ENCODE data around the gene FAM3B. TPM values are rescaled to one million over a fixed set of nuclear protein-coding genes. Genes with fewer than 3 reads are reported as not detected.

Gene FAM3B
- total RNA-seq (2022; extraction: Qiagen RNA extraction) = not detected in 5 replicates

DNA sequence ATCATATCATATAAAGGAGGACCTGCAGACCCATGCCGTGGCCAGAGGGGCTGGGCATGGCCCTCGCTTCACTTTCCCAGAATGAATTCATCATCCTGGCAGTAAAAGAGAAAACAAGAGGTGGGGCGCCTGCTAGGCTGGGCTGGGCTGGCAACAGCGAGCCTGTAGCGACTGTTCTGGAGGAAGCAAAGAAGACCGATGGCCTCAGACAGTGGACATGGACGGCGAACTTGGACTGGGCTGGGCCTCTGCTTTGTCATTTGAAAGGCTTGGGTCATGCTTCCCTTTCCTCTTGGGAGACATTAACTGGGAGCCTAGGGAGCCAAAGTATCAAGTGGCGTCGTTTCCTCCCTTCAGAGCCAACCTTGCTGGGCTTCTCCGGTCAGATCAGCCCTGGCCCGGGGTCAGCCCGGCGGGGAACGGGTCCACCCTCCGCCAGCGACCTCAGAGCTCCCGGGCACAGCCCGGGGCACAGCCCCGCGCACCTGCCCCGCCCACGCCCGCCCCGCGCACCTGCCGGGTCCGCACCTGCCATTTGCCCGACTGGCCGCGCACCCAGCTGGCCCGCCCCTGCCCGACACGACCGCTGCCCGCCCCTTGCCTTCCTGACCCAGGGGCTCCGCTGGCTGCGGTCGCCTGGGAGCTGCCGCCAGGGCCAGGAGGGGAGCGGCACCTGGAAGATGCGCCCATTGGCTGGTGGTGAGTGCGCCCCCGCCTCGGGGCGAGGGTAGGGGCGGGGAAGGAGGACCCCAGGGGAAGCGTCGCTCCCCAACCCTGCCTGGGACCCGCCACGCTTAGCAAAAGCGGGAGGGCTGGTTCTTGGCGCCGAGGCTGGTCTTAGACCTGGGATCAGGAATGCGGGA lies at the start of gene FAM3B:
Gene FAM3B (plus strand): TSS at position 602 of the 863 bp plus-strand sequence. CDS start 79 bp downstream, at position 681.

GRCh38 chr21:41361786-41362604 lies 45.4 kb downstream of the FAM3B start, which contains the start of gene MX2:
TSS of gene MX2 (plus strand) at chr21:41362027. CDS start at chr21:41376907, 14,880 bp downstream.

Other genes starting within 250 kb of the FAM3B start
- gene BACE2, start 148.6 kb upstream of the FAM3B start, total RNA-seq (2022; extraction: Qiagen RNA extraction) = 20.2 to 22.7 TPM (median 21.9 TPM) in 5 replicates
- 0.03 to 0.07 TPM (median 0.06 TPM) in 4 of 5 replicates, not detected in the other for gene MX2, start 45.2 kb downstream of the FAM3B start, total RNA-seq (2022; extraction: Qiagen RNA extraction)
- gene MX1, start 109.4 kb downstream of the FAM3B start, total RNA-seq (2022; extraction: Qiagen RNA extraction) = 1.2 to 2.2 TPM (median 1.5 TPM) in 5 replicates
- 0.07 to 0.19 TPM (median 0.12 TPM) in 5 replicates for gene TMPRSS2, start 191.4 kb downstream of the FAM3B start, total RNA-seq (2022; extraction: Qiagen RNA extraction)

All from A549 treated with AZD2906 at 1 μM for 4 hours (cell line).